Measurements from ENCODE around the gene MISP3.

MISP3 gene

GRCh38 chr19:14089662-14090508 lies 17.3 kb downstream of the MISP3 start:
- TF ChIP-seq CTCF (IDR thresholded peaks at IDR 0.05), result peak; percentile 36; the same call in 1 of the 2 replicates

GRCh38 chr19:14090509-14091080 lies 18.0 kb downstream of the MISP3 start, which contains the start of gene SAMD1:
Gene SAMD1, minus strand, starts transcription at chr19:14090751.
- TF ChIP-seq CTCF (IDR thresholded peaks at IDR 0.05), result no peak

- peak; percentile 47 for TF ChIP-seq CTCF (IDR thresholded peaks at IDR 0.05)
Observed at GRCh38 chr19:14091081-14091812, 18.7 kb downstream of the MISP3 start.

- TF ChIP-seq CTCF (IDR thresholded peaks at IDR 0.05), result no peak
Observed at GRCh38 chr19:14091813-14092462, 19.4 kb downstream of the MISP3 start.

GRCh38 chr19:14093117-14093823 lies 20.7 kb downstream of the MISP3 start:
- TF ChIP-seq CTCF (IDR thresholded peaks at IDR 0.05), result no peak

GRCh38 chr19:14094854-14095253 lies 22.3 kb downstream of the MISP3 start:
- TF ChIP-seq CTCF (IDR thresholded peaks at IDR 0.05), result no peak

Measured in LNCAP (cell line).